GM19328 (cell line): ENCODE results near the gene B4GALNT3.

Source experiments
- ATAC-seq: cut with Tn5 transposase; IDR thresholded peaks from one replicate; pipeline ENCODE4 v1.9.1; 2021; ENCODE audit warnings: mild to moderate bottlenecking, moderate library complexity; ENCODE audit not compliant: unreplicated experiment

B4GALNT3 gene

GRCh38 chr12:507391-507796 is 47.7 kb downstream of the B4GALNT3 start:
- ATAC-seq, result no peak

DNA sequence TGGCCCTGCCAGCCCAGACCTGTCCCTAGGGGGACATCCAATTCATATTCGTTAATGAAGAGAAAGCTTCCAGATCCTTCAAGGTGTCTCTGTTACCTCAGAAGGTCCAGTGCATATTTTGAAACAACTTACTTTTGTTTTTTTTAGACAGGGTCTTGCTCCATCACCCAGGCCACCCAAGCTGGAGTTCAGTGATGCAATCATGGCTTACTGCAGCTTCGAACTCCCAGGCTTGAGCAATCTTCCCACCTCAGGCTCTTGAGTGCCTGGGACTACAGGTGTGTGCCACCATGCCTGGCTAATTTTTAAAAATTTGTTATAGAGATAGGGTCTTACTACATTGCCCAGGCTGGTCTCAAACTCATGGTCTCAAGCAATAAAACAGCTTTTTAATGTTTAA is 48.4 kb downstream of the B4GALNT3 start:
- ATAC-seq, result no peak

GRCh38 chr12:508795-509194 is 49.1 kb downstream of the B4GALNT3 start:
- no peak for ATAC-seq

GRCh38 chr12:509500-509899 is 49.8 kb downstream of the B4GALNT3 start:
- ATAC-seq, result no peak

- no peak for ATAC-seq
Measured at GRCh38 chr12:510071-510825, 50.5 kb downstream of the B4GALNT3 start.

- ATAC-seq, result no peak
Measured at GRCh38 chr12:512933-513332, 53.2 kb downstream of the B4GALNT3 start.

- no peak for ATAC-seq
Measured at GRCh38 chr12:513446-513845, 53.7 kb downstream of the B4GALNT3 start.

- ATAC-seq, result no peak
Measured at GRCh38 chr12:517538-517937, 57.8 kb downstream of the B4GALNT3 start.

DNA sequence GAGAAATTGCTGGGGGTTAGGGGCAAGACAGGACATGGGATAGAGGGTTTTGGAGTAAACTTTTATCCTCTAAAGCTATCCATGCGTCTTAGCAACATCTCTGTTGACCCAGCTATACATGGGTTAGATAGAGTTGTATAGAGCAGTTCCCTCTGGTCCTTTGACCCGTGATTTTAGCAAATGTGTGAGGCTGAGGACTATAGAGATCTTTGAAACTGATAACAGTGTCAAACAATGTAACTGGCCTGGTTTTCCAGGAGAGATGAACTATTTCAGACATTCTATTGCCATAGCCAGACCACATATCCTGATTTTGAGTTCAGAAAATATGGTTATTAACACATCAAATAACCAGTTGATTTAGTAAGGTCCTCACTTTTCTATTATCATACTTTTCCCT is 60.4 kb downstream of the B4GALNT3 start:
- no peak for ATAC-seq

GRCh38 chr12:522692-523378 is 63.1 kb downstream of the B4GALNT3 start:
- no peak for ATAC-seq

DNA sequence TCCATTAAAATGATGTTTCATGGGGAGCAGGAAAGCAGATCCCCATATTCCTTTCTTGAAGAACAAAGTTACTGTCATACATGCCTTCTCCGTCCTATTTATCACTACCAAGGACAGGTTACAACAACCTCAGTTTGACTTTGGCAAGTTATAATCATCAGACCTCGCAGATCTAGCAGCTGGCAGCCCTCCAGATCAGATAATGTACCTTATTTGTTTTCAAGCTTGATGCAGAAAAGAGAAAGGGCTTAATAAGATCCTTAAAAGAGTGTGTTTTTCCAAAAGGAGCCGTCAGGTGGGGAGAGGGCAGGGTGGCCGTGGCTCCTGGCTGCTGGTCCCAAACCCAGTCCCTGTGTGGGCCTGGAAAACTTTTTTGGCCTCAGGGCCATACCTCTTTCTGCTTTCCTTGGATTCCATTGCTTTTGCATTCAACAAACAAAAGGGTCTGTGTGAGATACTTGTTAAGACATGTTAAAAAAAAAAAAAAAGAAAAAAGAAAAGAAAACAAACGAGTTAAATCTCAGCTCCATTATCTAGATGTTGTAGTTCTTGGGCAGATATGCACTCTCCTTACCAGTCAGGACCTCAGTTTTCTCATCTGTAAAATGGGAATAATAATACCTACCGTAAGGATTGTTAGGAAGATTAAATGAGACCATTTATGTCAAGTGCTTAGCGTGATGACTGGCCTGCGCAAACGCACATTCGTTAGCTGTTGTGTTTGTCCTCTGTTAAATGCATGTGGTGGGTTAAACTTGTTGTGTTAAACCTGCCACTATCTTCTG is 64.6 kb downstream of the B4GALNT3 start:
- ATAC-seq, result no peak

DNA sequence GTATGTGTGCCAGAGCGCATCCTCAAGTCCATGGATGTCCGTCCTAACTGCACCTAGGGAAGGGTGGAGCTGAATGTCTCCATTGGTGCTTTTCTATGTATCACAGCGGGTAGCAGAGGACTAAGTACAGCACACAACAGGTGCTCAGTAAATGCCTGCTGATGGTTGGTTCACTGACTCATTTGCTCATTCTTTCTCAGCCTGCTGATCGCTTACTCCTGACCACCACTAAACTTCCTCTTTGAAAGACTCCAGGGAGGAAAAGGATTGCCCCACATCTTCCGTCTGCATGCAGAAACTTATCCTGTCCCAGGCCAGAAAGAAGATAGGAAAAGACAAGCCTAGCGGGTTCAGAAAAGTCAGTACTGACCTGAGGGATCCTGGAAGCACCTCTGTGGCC is 66.3 kb downstream of the B4GALNT3 start:
- ATAC-seq, result no peak

- ATAC-seq, result no peak
Measured at GRCh38 chr12:527241-527640, 67.5 kb downstream of the B4GALNT3 start.

- no peak for ATAC-seq
Measured at GRCh38 chr12:527729-528128, 68.0 kb downstream of the B4GALNT3 start.

GRCh38 chr12:530308-530707 is 70.6 kb downstream of the B4GALNT3 start:
- no peak for ATAC-seq

- ATAC-seq, result no peak
Measured at GRCh38 chr12:530821-531220, 71.1 kb downstream of the B4GALNT3 start.

DNA sequence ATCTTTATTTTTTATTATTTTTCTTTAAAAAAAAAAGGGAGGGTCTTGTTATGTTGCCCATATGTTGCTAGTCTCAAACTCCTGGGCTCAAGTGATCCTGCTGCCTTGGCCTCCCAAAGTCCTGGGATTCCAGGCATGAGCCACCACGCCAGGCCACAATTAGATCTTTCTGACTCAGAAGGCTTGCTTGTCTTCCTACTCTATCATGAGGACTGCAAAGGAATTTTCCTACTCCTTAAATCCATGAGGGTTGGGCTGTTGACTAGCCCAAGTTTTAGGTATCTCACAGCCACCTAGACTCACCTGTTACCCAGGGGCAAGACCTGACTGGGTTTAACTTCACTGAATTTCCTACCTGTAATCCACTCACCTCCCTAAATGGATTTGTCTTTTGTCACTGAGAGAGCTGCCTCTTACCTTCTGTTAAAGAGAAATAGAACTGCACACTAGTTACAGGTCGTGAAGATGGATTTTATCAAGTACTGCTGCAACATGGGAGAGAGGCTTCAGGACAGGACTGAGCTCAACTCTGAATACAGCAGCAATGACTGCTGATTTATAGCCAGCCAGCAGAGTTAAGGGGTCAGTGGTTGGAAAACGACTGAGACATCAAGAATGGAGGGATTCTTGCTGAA is 72.3 kb downstream of the B4GALNT3 start:
- ATAC-seq, result no peak

DNA sequence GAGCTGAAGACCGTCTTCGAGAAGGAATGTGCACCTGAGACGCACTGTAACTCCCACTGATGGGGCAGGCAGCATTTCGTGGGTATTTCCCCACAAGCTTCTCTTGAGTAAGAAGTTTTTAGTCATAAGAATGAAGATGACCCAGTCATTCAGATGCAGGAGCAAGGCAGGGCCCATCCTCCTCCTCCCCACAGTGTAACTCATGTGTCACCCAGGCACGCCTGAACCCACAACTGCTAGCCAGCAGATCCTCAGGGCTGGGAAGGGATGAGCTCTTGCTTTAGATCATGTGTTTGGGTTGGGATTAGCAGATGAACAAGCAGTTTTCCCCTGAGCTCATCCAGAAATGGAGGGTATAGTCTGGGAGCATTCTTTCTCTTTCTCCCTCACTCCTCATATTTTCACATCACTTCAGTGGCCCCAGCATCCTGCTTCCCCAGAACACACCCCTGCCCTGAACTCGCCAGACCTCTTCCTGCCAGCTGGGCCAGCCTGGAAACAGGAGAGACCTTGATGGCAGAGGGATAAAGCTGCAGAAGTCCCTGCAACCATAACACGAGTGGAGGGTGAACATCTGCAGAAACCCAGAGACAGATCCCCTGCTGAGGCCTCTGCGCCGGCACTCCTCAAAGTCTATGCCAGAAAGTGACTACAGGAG is 73.3 kb downstream of the B4GALNT3 start:
- ATAC-seq, result no peak

DNA sequence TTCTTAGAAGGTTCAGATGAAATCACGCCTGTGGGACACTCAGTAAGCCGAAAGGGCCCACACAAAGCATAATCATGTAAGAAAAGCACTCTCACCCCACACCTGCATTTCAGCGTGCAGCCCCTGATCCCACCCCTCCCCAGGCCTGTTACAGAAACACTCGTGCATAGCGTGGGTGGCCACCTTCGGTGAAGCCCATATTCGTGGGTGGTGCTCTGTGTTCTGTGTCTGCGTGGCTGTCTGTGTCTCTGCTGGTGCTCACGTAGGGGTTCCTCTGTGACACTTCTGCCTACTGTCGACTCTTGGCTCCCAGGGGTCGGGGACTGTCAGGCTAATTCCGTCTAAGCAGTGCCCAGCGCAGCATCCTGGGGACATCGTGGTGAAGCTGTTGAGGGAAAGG is 74.0 kb downstream of the B4GALNT3 start:
- no peak for ATAC-seq

GRCh38 chr12:534216-534615 is 74.5 kb downstream of the B4GALNT3 start:
- no peak for ATAC-seq

DNA sequence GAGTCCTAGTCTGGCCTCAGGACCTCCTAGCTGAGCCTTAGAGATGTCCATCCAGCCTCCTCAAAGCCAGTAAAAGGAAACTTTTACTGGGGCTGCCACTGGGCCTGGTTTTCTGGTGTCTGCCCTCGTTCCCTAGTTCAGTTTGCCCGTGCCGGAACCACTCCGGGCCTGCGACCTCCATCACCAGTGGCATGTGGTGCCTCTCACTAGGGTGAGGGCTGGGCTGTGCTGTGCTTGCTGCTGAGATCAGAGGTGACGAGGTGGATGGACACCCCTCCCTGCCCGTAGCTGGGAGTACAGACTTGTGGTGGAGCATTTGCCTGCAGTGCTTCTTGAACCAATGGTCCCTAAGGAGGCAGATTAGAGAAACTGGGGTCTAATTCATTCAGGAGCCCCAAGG is 75.7 kb downstream of the B4GALNT3 start:
- ATAC-seq, result no peak
